Measurements from ENCODE around the gene SLC22A3.

GRCh38 chr6:160395187-160395586 lies 47.0 kb downstream of the SLC22A3 start:
- no peak for TF ChIP-seq YY1 (IDR thresholded peaks at IDR 0.05; ENCODE audit: insufficient read depth, insufficient read length)
- TF ChIP-seq SUZ12 (IDR thresholded peaks at IDR 0.05; ENCODE audit: extremely low read depth, insufficient read depth, insufficient read length): no peak
